Measurements from ENCODE around the gene SALL3. TPM values are rescaled to one million over a fixed set of nuclear protein-coding genes. Genes with fewer than 3 reads are reported as not detected.

The SALL3 gene
- total RNA-seq, 1 donor from 2014 or later, result 7.4 TPM

DNA sequence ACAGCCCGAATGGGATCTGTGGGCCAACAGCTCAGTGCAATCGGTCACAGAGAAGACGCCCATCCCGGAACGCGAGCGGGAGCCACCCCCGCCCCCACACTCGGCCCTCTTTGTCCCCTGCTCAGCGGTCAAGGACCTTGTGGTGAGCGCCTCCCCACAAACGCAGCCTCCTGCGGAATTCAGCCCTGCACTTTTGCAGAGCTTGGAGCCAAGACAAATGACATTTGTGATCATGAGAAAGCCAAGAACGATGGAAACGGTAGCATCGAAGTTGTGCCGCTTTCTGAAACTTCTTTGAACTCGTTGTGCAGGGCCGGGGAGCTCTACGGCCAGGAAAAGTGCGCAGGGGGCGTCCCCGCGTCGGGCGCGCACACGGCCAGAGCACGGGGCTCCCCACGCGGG lies 6.7 kb upstream of the SALL3 start:
- DNase-seq (ENCODE audit: extremely low spot score in 2 of 2), result peak; percentile 70 to 79
- Histone ChIP-seq H3K4me3 (peak overlapping the region; percentile 50 to 53), H3K27me3 (no peaks in the 10 kb centered on the region), H3K9me3 (no peaks in the 10 kb centered on the region), H3K4me1 (peaks cover 20% of the 10 kb centered on the region), H3K36me3 (no peaks in the 10 kb centered on the region), H3K27ac (peak overlapping the region; percentile 81)
- intact Hi-C loops (cut with DNase I), result no loop called here
- TF ChIP-seq, protein P1, sequence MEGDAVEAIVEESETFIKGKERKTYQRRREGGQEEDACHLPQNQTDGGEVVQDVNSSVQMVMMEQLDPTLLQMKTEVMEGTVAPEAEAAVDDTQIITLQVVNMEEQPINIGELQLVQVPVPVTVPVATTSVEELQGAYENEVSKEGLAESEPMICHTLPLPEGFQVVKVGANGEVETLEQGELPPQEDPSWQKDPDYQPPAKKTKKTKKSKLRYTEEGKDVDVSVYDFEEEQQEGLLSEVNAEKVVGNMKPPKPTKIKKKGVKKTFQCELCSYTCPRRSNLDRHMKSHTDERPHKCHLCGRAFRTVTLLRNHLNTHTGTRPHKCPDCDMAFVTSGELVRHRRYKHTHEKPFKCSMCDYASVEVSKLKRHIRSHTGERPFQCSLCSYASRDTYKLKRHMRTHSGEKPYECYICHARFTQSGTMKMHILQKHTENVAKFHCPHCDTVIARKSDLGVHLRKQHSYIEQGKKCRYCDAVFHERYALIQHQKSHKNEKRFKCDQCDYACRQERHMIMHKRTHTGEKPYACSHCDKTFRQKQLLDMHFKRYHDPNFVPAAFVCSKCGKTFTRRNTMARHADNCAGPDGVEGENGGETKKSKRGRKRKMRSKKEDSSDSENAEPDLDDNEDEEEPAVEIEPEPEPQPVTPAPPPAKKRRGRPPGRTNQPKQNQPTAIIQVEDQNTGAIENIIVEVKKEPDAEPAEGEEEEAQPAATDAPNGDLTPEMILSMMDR (IDR thresholded peaks at IDR 0.05), result no peak
- peak in 1 of 2 donors; percentile 16 for TF ChIP-seq POLR2AphosphoS5 (IDR thresholded peaks at IDR 0.05; ENCODE audit: insufficient read depth in 1 of 2, low read depth in 1 of 2)
- no peak for TF ChIP-seq POLR2A (IDR thresholded peaks at IDR 0.05)

DNA sequence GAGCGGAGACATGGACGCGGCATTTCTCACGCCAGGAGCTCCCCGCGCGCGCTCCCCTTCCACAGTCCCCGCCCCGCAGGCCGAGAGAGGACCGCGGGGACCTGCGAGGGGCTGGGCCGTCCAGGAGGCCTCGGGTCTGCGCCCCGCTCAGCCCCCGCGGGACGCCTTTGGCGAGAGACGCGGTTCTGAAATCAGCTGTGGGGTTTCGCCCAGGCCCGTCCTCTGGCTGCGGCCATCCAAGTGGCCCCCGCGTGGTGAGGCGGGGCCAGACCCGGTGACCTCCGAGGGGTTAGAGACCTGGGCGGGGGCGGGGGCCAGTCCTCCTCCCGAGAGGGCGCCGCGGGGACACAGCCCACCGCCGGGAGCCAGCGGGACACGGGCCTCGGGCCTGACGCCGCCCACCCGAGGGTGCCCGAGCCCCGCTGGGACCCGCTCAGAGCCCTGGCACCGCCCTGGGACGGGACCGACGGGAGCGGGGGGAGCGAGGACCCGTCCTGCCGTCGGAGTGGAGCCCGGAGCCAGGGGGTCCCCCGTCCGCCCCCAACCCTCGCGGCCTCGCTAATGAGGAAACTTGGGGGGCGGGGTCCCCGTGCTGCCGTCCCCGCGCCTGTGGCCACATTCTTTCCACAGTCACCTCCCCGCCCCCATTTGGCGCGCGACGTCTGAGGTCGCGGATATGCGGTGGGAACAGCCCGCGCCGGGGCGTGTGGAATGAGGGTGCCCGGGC lies 6.1 kb upstream of the SALL3 start:
- H3K27me3 ChIP-seq, result no peaks in the 10 kb centered on the region
- DNase-seq (ENCODE audit: extremely low spot score in 2 of 2), result peak; percentile 22 to 37
- no peak for TF ChIP-seq POLR2A (IDR thresholded peaks at IDR 0.05)
- TF ChIP-seq POLR2AphosphoS5 (IDR thresholded peaks at IDR 0.05; ENCODE audit: insufficient read depth in 1 of 2, low read depth in 1 of 2), result no peak
- TF ChIP-seq, protein P1 (IDR thresholded peaks at IDR 0.05), result no peak
- H3K36me3 ChIP-seq, result no peaks in the 10 kb centered on the region
- H3K9me3 ChIP-seq, result no peaks in the 10 kb centered on the region
- H3K27ac ChIP-seq, result peak overlapping the region; percentile 81
- H3K4me3 ChIP-seq, result peak overlapping the region; percentile 50 to 53
- peaks cover 20% of the 10 kb centered on the region for H3K4me1 ChIP-seq
- intact Hi-C loops (cut with DNase I), result no loop called here

DNA sequence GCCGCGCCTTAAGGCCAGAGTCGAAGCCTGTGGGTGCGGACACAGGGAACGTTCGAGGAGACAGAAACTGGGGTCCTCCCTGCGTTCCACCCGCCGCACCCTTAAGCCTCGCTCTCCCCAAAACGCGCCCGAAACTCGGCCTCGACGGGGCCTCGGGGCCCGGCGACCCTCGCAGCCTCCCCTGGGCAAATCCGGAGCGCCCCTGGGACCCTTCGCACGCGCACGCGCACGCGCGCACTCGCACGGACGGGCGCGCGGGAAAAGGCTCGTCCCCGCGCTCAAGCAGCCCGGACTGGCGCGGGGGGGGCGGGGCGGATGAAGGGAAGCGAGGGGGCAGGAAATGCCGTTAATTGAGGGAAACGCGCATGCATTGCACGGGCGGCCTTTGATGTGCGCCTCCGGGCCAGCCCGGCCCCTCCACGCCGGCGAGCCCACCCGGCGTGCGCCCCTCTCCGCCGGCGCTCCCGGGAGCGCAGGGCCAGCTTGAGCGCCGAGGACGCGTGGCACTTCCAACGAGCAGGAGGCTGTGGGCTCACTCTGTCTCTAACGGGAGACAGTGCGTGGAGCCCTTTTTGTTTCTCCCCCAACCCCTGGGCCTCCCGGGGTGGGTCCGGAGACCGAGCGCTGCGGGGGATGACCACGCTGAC lies 5.4 kb upstream of the SALL3 start:
- H3K36me3 ChIP-seq, result no peaks in the 10 kb centered on the region

DNA sequence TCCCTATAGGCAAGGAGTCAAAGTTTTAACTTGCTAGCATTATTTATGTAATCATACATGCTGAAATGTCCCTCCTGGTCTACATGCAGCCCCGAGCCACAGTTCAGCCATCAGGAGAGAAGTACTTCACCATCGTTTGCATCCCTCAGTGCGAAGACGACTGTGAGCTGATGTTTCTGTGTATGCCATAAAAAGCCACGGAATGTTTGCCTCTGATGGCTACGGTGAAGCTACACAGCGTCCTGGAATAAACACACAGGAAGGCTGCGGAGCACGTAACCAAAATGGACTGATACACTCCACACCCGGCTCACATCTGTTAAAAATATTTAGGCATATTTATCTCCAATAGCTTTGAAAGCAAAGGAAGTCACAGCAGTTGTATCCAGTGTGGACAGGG lies 4.3 kb upstream of the SALL3 start:
- Histone ChIP-seq H3K4me1 (peaks cover 20% of the 10 kb centered on the region), H3K27ac (peak overlapping the region; percentile 81), H3K36me3 (no peaks in the 10 kb centered on the region), H3K27me3 (no peaks in the 10 kb centered on the region), H3K9me3 (no peaks in the 10 kb centered on the region), H3K4me3 (peak overlapping the region in 1 of 2 donors; percentile 53)
- intact Hi-C loops (cut with DNase I), result no loop called here
- DNase-seq (ENCODE audit: extremely low spot score in 2 of 2), result peak in 1 of 2 donors; percentile 32
- TF ChIP-seq POLR2A (IDR thresholded peaks at IDR 0.05) (no peak), POLR2AphosphoS5 (IDR thresholded peaks at IDR 0.05; ENCODE audit: insufficient read depth in 1 of 2, low read depth in 1 of 2) (no peak)
- TF ChIP-seq, protein P1 (IDR thresholded peaks at IDR 0.05), result no peak

More for the DNA sequence above, 5.4 kb upstream of the SALL3 start:
- peak overlapping the region; percentile 50 to 53 for H3K4me3 ChIP-seq
- H3K27me3 ChIP-seq, result no peaks in the 10 kb centered on the region
- TF ChIP-seq POLR2A (IDR thresholded peaks at IDR 0.05), result peak in 1 of 2 donors; percentile 30
- TF ChIP-seq, protein P1 (IDR thresholded peaks at IDR 0.05), result no peak
- TF ChIP-seq POLR2AphosphoS5 (IDR thresholded peaks at IDR 0.05; ENCODE audit: insufficient read depth in 1 of 2, low read depth in 1 of 2), result peak in 1 of 2 donors; percentile 63
- intact Hi-C loops (cut with DNase I), result no loop called here
- peak; percentile 47 to 67 for DNase-seq (ENCODE audit: extremely low spot score in 2 of 2)
- H3K4me1 ChIP-seq, result peaks cover 20% of the 10 kb centered on the region
- peak overlapping the region; percentile 81 for H3K27ac ChIP-seq
- no peaks in the 10 kb centered on the region for H3K9me3 ChIP-seq

Measured in vagina (tissue), 2 donors.